HepG2 (cell line): Measurements from ENCODE around the gene MGAT2. TPM values are rescaled to one million over a fixed set of nuclear protein-coding genes. Genes with fewer than 3 reads are reported as not detected.

ENCODE experiments used
- ATAC-seq: fragments of 200-7000 bp; cut with Tn5 transposase; 3 replicates; pipeline ENCODE4 v1.9.1; 2020; ENCODE audit warnings: mild to moderate bottlenecking, moderate library complexity
- BruUV-seq: library from RNA; stranded (reverse); fragments of 400-500 nt; replicated peaks from 2 replicates; lab custom pipeline; 2021; lab: Mats Ljungman, UMichigan
- CTCF ChIA-PET: fragments of 300-600 bp; formaldehyde crosslinking; extraction: SDS; loops from one replicate; lab custom pipeline; 2021; ENCODE audit warnings: low total read pairs, inconsistent platforms, low intra/inter-chr PET ratio; lab: Yijun Ruan, JAX
- POLR2A ChIA-PET: fragments of 350-600 bp; sonication (Branson Sonifier 250); formaldehyde crosslinking; loops from one replicate; lab custom pipeline; 2020; ENCODE audit warnings: antibody characterized with exemption, inconsistent platforms; lab: Yijun Ruan, JAX
- DNase-seq: peaks from one replicate; pipeline ENCODE4 v3.0.0-alpha.2; 2015; ENCODE audit warnings: low spot score
- FAIRE-seq: peaks from 3 replicates; lab custom pipeline; 2011; peaks lifted over from hg19 to GRCh38; lab: Jason Lieb, UNC
- H2AFZ ChIP-seq: one replicate; pipeline ENCODE4 v1.6.1; 2011; ENCODE audit warnings: low read length, inconsistent platforms
- H3K27ac ChIP-seq: fragments of 300-600 bp; 3 replicates; pipeline ENCODE4 v1.8.0; 2011; ENCODE audit warnings: mixed run types, mild to moderate bottlenecking, mixed read lengths, low read length, inconsistent platforms; ENCODE audit not compliant: insufficient read depth; ENCODE audit errors: extremely low read length
- H3K27me3 ChIP-seq, 2 experiments: fragments of 200-600 bp in 1 of 2; 2 replicates in 1 of 2; 3 replicates in 1 of 2; pipeline versions ENCODE4 v1.6.0 to v1.8.0; 2011; ENCODE audit warnings: low read length in 2 of 2, mild to moderate bottlenecking in 2 of 2, moderate library complexity in 2 of 2, inconsistent platforms in 1 of 2; ENCODE audit not compliant: insufficient read depth in 2 of 2, control insufficient read depth in 1 of 2
- H3K36me3 ChIP-seq, 2 experiments: fragments of 200-600 bp in 1 of 2; replicated peaks in 1 of 2; 2 replicates in 1 of 2; 3 replicates in 1 of 2; pipeline versions ENCODE4 v1.5.1 to v1.8.0; 2011; ENCODE audit warnings: low read length in 2 of 2, inconsistent platforms in 1 of 2; ENCODE audit not compliant: insufficient read depth in 2 of 2, control insufficient read depth in 1 of 2
- H3K4me1 ChIP-seq: 2 replicates; pipeline ENCODE4 v1.5.1; 2012; ENCODE audit warnings: low read length, inconsistent platforms; ENCODE audit not compliant: insufficient read depth
- H3K4me2 ChIP-seq: 2 replicates; pipeline ENCODE4 v1.6.0; 2011; ENCODE audit warnings: low read depth, low read length, inconsistent platforms
- H3K4me3 ChIP-seq, 3 experiments: fragments of 200-600 bp in 1 of 3; sonication (generic), shearing (Covaris generic) in 1 of 3; replicated peaks in 1 of 3; 2 replicates each; pipeline ENCODE4 v1.5.1; 2011 to 2016; ENCODE audit warnings: low read length in 3 of 3, inconsistent platforms in 2 of 3, low read depth in 2 of 3, mild to moderate bottlenecking in 2 of 3, control low read depth in 1 of 3, mixed read lengths in 1 of 3; ENCODE audit not compliant: insufficient read depth in 1 of 3
- H3K79me2 ChIP-seq: one replicate; pipeline ENCODE4 v1.6.1; 2011; ENCODE audit warnings: low read length, inconsistent platforms; ENCODE audit not compliant: insufficient read depth
- H3K9ac ChIP-seq: 2 replicates; pipeline ENCODE4 v1.6.0; 2011; ENCODE audit warnings: mild to moderate bottlenecking, low read depth, low read length, inconsistent platforms; ENCODE audit not compliant: insufficient read depth
- H3K9me3 ChIP-seq: 2 replicates; pipeline ENCODE4 v1.5.1; 2012; ENCODE audit warnings: mild to moderate bottlenecking, low read length
- H4K20me1 ChIP-seq: 2 replicates; pipeline ENCODE4 v1.6.0; 2011; ENCODE audit warnings: inconsistent platforms, mild to moderate bottlenecking, low read length, moderate library complexity; ENCODE audit not compliant: insufficient read depth
- HINFP ChIP-seq: sonication (generic); formaldehyde crosslinking; IDR thresholded peaks from 2 replicates; pipeline ENCODE4 v1.4.0; 2020; ENCODE audit warnings: low read depth, mild to moderate bottlenecking, missing genetic modification reagents
- IRX3 ChIP-seq: sonication (generic); formaldehyde crosslinking; IDR thresholded peaks from 2 replicates; pipeline ENCODE4 v1.8.1; 2023; ENCODE audit warnings: mild to moderate bottlenecking, low read depth, missing genetic modification reagents, borderline replicate concordance
- KMT2B ChIP-seq: IDR thresholded peaks from 2 replicates; pipeline ENCODE4 v1.6.1; 2016; ENCODE audit warnings: missing genetic modification reagents, missing compliant biosample characterization
- RBM39 ChIP-seq: fragments of 200-400 bp; formaldehyde crosslinking; IDR thresholded peaks from one replicate; pipeline ENCODE4 v1.6.1; 2018; ENCODE audit warnings: antibody characterized with exemption, mild to moderate bottlenecking, low read depth, low read length; ENCODE audit not compliant: poor library complexity, severe bottlenecking
- RXRA ChIP-seq: sonication (generic); formaldehyde crosslinking; IDR thresholded peaks from 2 replicates; pipeline ENCODE4 v1.5.1; 2020; ENCODE audit warnings: missing genetic modification reagents
- UBTF ChIP-seq: sonication (generic); formaldehyde crosslinking; IDR thresholded peaks from 2 replicates; pipeline ENCODE4 v1.4.0; 2020; ENCODE audit warnings: mild to moderate bottlenecking, missing genetic modification reagents
- YEATS4 ChIP-seq: sonication (generic); formaldehyde crosslinking; IDR thresholded peaks from 2 replicates; pipeline ENCODE4 v1.4.0; 2020; ENCODE audit warnings: missing genetic modification reagents, borderline replicate concordance
- ZNF275 ChIP-seq: sonication (generic); formaldehyde crosslinking; IDR thresholded peaks from 2 replicates; pipeline ENCODE4 v1.8.0; 2022; ENCODE audit warnings: missing genetic modification reagents, mild to moderate bottlenecking, inconsistent platforms, borderline replicate concordance
- ZNF777 ChIP-seq: sonication (generic); formaldehyde crosslinking; IDR thresholded peaks from 2 replicates; pipeline ENCODE4 v1.4.0; 2020; ENCODE audit warnings: missing genetic modification reagents
- WGBS: methylation state at CpG from one replicate; pipeline ENCODE4 v1.1.6; 2017; ENCODE audit warnings: low lambda C conversion rate; 5-methylcytosine and 5-hydroxymethylcytosine counted together
- in situ Hi-C: cut with HindIII; loops from 2 replicates; pipeline ENCODE4 v1.10.0; 2017; ENCODE audit warnings: low pct_unique_long_range_greater_than_20kb; ENCODE audit not compliant: extremely low pct_ligation_motif_present
- intact Hi-C: fragments of 100-400 bp; cut with micrococcal nuclease; formaldehyde crosslinking; loops from one replicate; pipeline ENCODE4 v1.10.0; 2022; ENCODE audit not compliant: unreplicated experiment
- polyA plus RNA-seq, 8 experiments: library from polyadenylated mRNA; depleted of rRNA in 3 of 8; stranded (reverse) in 7 of 8; unstranded in 1 of 8; fragments of >200 nt; fragmentation: Illumina TruSeq in 4 of 8; extraction: Trizol in 4 of 8; gene quantifications; 2 replicates each; pipeline versions ENCODE4 v1.2.1 to v1.2.3, GENCODE V29; 2011 to 2016; ENCODE audit warnings: low read depth in 4 of 8, missing spikeins in 1 of 8, mixed read lengths in 1 of 8; ENCODE audit not compliant: insufficient read depth in 1 of 8
- total RNA-seq, 5 experiments: library from RNA; depleted of rRNA; stranded (reverse); fragments of >200 nt; fragmentation: Illumina TruSeq; extraction: Trizol; gene quantifications; 2 replicates each; pipeline ENCODE4 v1.2.3, GENCODE V29; 2016; ENCODE audit warnings: low read depth in 1 of 5

MGAT2 gene
- total and polyA plus RNA-seq, 2 of the 13 experiments (the other 11 are each of a cell fraction or from before 2014, with no cell fraction given) = 12.9 to 51.9 TPM

- intact Hi-C loops = no loop called here
- H3K36me3 ChIP-seq = peaks cover 1 to 15% of the 10 kb centered on the region in 2 experiments; a peak in 3 of 5 replicates
- no peak overlapping the region for H3K4me3 ChIP-seq
- no peak overlapping the region for H3K27ac ChIP-seq
- no peak overlapping the region for H2AFZ ChIP-seq
- TF ChIP-seq ZNF777 (no peak), KMT2B (no peak), YEATS4 (CRISPR knock-in tag) (no peak), RXRA (CRISPR knock-in tag) (no peak), HINFP (CRISPR knock-in tag) (no peak), RBM39 (no peak), UBTF (no peak), ZNF275 (no peak), IRX3 (no peak)
- ChIA-PET CTCF (no interaction called here), POLR2A (no interaction called here)
- ATAC-seq = no peak
- DNase-seq = no peak
- in situ Hi-C loops = no loop called here
- H3K4me1 ChIP-seq = no peaks in the 10 kb centered on the region
- no peaks in the 10 kb centered on the region for H4K20me1 ChIP-seq
- H3K4me2 ChIP-seq = no peak overlapping the region
- no TSS peak for BruUV-seq
- H3K9ac ChIP-seq = no peak overlapping the region
- no peak for FAIRE-seq
- H3K79me2 ChIP-seq = no peaks in the 10 kb centered on the region
- H3K27me3 ChIP-seq = no peaks in the 10 kb centered on the region
- 97% methylated on average over 6 of the region's 6 CpGs for WGBS
- no peaks in the 10 kb centered on the region for H3K9me3 ChIP-seq
These were observed 32.9 kb downstream of the MGAT2 start for GRCh38 chr14:49653508-49653907.
